Common myeloid progenitor, CD34-positive (primary cell): Measurements from ENCODE around the gene FUT8.
A peak's percentile ranks its signal among the peaks of the same experiment; 100 is the strongest.
"Not testable (repeated sequence)": the region's sequence is repeated elsewhere in the genome, so short reads cannot be mapped to it uniquely, and the experiment has no call there.

ENCODE experiments used
- CTCF ChIA-PET: fragments of 350-600 bp; sonication (Branson Sonifier 250); formaldehyde crosslinking; loops from one replicate; lab custom pipeline; 2021; ENCODE audit warnings: antibody characterized with exemption; lab: Charles Lee
- POLR2A ChIA-PET: fragments of 350-600 bp; sonication (Branson Sonifier 250); formaldehyde crosslinking; loops from one replicate; lab custom pipeline; 2021; ENCODE audit warnings: antibody characterized with exemption; lab: Charles Lee
- DNase-seq, 3 donors: peaks; one replicate each; pipeline versions ENCODE4 v3.0.0 to v3.0.0-alpha.2; 2013
- H3K27ac ChIP-seq, 2 experiments: 1 replicate in 1 of 2; 2 replicates in 1 of 2; pipeline ENCODE4 v1.7.0; 2013; ENCODE audit warnings: inconsistent platforms in 2 of 2, low read length in 2 of 2, mild to moderate bottlenecking in 2 of 2, low read depth in 1 of 2, moderate library complexity in 1 of 2; ENCODE audit not compliant: severe bottlenecking in 2 of 2, insufficient read depth in 1 of 2, poor library complexity in 1 of 2
- H3K27me3 ChIP-seq, 5 experiments: replicated peaks in 2 of 5; 1 replicate in 3 of 5; 2 replicates in 2 of 5; pipeline versions ENCODE4 v1.6.1 to v1.7.0; 2013; ENCODE audit warnings: low read length in 4 of 5, mild to moderate bottlenecking in 2 of 5, moderate library complexity in 2 of 5, inconsistent platforms in 1 of 5; ENCODE audit not compliant: insufficient read depth in 5 of 5, control insufficient read depth in 4 of 5
- H3K36me3 ChIP-seq, 4 experiments: 1 replicate in 2 of 4; 2 replicates in 2 of 4; pipeline versions ENCODE4 v1.6.1 to v1.7.0; 2013; ENCODE audit warnings: low read length in 3 of 4, control low read depth in 1 of 4, mild to moderate bottlenecking in 1 of 4; ENCODE audit not compliant: control insufficient read depth in 4 of 4, insufficient read depth in 4 of 4
- H3K4me1 ChIP-seq, 4 experiments: 1 replicate in 3 of 4; 2 replicates in 1 of 4; pipeline versions ENCODE4 v1.6.1 to v1.7.1; 2013; ENCODE audit warnings: low read length in 3 of 4, mild to moderate bottlenecking in 3 of 4, control low read depth in 1 of 4, inconsistent platforms in 1 of 4, moderate library complexity in 1 of 4; ENCODE audit not compliant: control insufficient read depth in 4 of 4, insufficient read depth in 4 of 4; ENCODE audit errors: control extremely low read depth in 1 of 4
- H3K4me3 ChIP-seq, 7 experiments: 1 replicate in 4 of 7; 2 replicates in 3 of 7; pipeline versions ENCODE4 v1.5.1 to v1.7.0; 2013; ENCODE audit warnings: mild to moderate bottlenecking in 7 of 7, low read length in 6 of 7, moderate library complexity in 6 of 7, inconsistent platforms in 2 of 7, low read depth in 2 of 7, control low read depth in 1 of 7; ENCODE audit not compliant: insufficient read depth in 4 of 7, control insufficient read depth in 1 of 7; ENCODE audit errors: extremely low read depth in 1 of 7
- H3K9me3 ChIP-seq, 5 experiments: 1 replicate in 4 of 5; 2 replicates in 1 of 5; pipeline versions ENCODE4 v1.6.1 to v1.7.1; 2013; ENCODE audit warnings: low read length in 4 of 5, mild to moderate bottlenecking in 2 of 5, inconsistent platforms in 1 of 5, low read depth in 1 of 5, moderate library complexity in 1 of 5; ENCODE audit not compliant: control insufficient read depth in 4 of 5, insufficient read depth in 2 of 5; ENCODE audit errors: control extremely low read depth in 1 of 5
- WGBS: methylation state at CpG from one replicate; pipeline ENCODE4 v1.1.5; 2013; ENCODE audit not compliant: insufficient coverage; 5-methylcytosine and 5-hydroxymethylcytosine counted together

The FUT8 gene

GRCh38 chr14:65703521-65703920 lies 291.0 kb downstream of the FUT8 start:
- ChIA-PET POLR2A (no interaction called here), CTCF (no interaction called here)

DNA sequence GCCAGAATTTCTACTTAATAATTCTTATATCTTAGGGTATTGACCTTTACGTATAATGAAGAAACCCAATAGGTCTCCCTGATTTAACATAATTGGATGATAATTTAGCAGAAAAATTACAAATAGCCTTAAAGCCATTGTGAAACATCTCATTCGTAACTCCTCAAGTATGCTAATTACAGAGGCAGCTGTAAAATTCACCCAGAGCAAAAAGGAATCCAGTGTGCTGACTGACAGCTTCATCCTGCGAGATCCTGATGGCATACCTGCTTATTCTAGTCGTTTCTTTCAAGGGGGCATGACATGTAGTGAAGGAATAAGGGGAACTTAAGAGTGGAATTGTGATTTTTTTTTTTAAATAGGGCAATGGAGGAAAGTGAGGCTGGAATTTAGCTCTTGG lies 291.5 kb downstream of the FUT8 start:
- 80% methylated on average over 3 of the region's 4 CpGs for WGBS
- Histone ChIP-seq H3K27me3 (no peaks in the 10 kb centered on the region), H3K9me3 (peaks cover 0 to 12% (median 0%) of the 10 kb centered on the region in 5 experiments), H3K4me3 (no peak overlapping the region), H3K36me3 (peaks cover 0 to 10% (median 0%) of the 10 kb centered on the region in 4 experiments), H3K4me1 (peaks cover 0 to 3% (median 0%) of the 10 kb centered on the region in 4 experiments), H3K27ac (no peak overlapping the region)
- no peak for DNase-seq
- CTCF ChIA-PET: no interaction called here
- POLR2A ChIA-PET: no interaction called here

More at GRCh38 chr14:65703521-65703920, 291.0 kb downstream of the FUT8 start:
- H3K27ac ChIP-seq: no peak overlapping the region
- no peak overlapping the region for H3K4me3 ChIP-seq
- DNase-seq: peak in 2 of 3 donors; percentile 9 to 51
- no peaks in the 10 kb centered on the region for H3K27me3 ChIP-seq
- H3K4me1 ChIP-seq: peaks cover 0 to 3% (median 0%) of the 10 kb centered on the region in 4 experiments
- 40% methylated on average over 2 of the region's 3 CpGs for WGBS
- H3K9me3 ChIP-seq: peaks cover 0 to 10% (median 0%) of the 10 kb centered on the region in 5 experiments
- peaks cover 0 to 8% (median 0%) of the 10 kb centered on the region in 4 experiments for H3K36me3 ChIP-seq

GRCh38 chr14:65704437-65704836 lies 291.9 kb downstream of the FUT8 start:
- POLR2A ChIA-PET: no interaction called here
- Histone ChIP-seq H3K9me3 (peaks cover 0 to 12% (median 0%) of the 10 kb centered on the region in 5 experiments), H3K27me3 (no peaks in the 10 kb centered on the region), H3K4me1 (peaks cover 0 to 3% (median 0%) of the 10 kb centered on the region in 4 experiments), H3K36me3 (peaks cover 0 to 10% (median 0%) of the 10 kb centered on the region in 4 experiments), H3K4me3 (no peak overlapping the region), H3K27ac (no peak overlapping the region)
- CTCF ChIA-PET: no interaction called here
- WGBS: no CpG with 5 or more reads among the region's 2 CpGs
- no peak for DNase-seq

- H3K9me3 ChIP-seq: peaks cover 0 to 12% (median 0%) of the 10 kb centered on the region in 5 experiments
- no peak overlapping the region for H3K27ac ChIP-seq
- peaks cover 0 to 3% (median 0%) of the 10 kb centered on the region in 4 experiments for H3K4me1 ChIP-seq
- POLR2A ChIA-PET: no interaction called here
- no peaks in the 10 kb centered on the region for H3K27me3 ChIP-seq
- H3K36me3 ChIP-seq: peaks cover 0 to 10% (median 0%) of the 10 kb centered on the region in 4 experiments
- CTCF ChIA-PET: no interaction called here
- no peak for DNase-seq
- no peak overlapping the region for H3K4me3 ChIP-seq
Observed at GRCh38 chr14:65704850-65705249, 292.3 kb downstream of the FUT8 start.

DNA sequence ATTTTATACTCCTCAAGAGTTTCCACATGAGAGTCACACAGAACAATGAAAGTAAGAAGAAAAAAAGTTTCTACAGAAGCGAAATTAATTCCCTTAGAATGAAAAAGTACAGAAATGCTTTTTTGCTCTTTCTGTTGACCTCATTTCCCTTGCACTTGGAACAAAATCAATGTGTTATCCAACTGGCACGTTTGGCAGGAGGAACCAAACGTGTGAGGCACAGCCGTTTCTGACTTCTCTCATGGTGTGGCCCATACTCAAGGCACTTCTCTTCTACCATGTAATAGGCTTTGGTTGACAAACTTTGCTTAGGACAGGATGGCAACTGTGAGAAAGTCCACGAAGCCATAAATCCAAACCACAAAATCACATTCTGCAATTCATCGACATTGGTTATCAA lies 297.0 kb downstream of the FUT8 start:
- CTCF ChIA-PET: no interaction called here
- no peak overlapping the region for H3K4me3 ChIP-seq
- no peak for DNase-seq
- no peak overlapping the region for H3K27ac ChIP-seq
- POLR2A ChIA-PET: no interaction called here
- H3K27me3 ChIP-seq: no peaks in the 10 kb centered on the region
- H3K36me3 ChIP-seq: peaks cover 0 to 10% (median 0%) of the 10 kb centered on the region in 4 experiments
- no peaks in the 10 kb centered on the region for H3K4me1 ChIP-seq
- H3K9me3 ChIP-seq: peaks cover 0 to 21% (median 0%) of the 10 kb centered on the region in 5 experiments
- 70% methylated on average over 2 of the region's 6 CpGs for WGBS

GRCh38 chr14:65716813-65717212 lies 304.3 kb downstream of the FUT8 start:
- 100% methylated on average over 10 of the region's 35 CpGs for WGBS
- H3K27ac ChIP-seq, POLR2A ChIA-PET, H3K27me3 ChIP-seq, DNase-seq, H3K4me3 ChIP-seq, H3K4me1 ChIP-seq, CTCF ChIA-PET, H3K36me3 ChIP-seq: not testable (repeated sequence)
- peaks cover 3 to 46% (median 7%) of the 10 kb centered on the region in 5 experiments for H3K9me3 ChIP-seq

DNA sequence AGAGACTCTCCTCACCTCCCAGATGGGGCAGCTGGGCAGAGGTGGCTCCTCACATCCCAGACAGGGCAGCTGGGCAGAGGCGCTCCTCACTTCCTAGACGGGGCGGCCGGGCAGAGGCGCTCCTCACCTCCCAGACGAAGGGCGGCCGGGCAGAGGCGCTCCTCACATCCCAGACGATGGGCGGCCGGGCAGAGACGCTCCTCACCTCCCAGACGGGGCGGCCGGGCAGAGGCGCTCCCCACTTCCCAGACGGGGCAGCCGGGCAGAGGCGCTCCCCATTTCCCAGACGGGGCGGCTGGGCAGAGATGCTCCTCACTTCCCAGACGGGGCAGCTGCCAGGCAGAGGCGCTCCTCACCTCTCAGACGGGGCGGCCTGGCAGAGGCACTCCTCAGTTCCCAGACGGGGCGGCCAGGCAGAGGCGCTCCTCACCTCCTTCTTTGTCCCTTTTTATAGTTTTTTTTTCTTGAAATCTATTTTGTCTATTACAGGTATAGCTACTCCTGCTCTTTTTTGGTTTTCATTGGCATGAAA lies 304.9 kb downstream of the FUT8 start:
- H3K27ac ChIP-seq, H3K4me3 ChIP-seq, DNase-seq, H3K4me1 ChIP-seq, POLR2A ChIA-PET, H3K36me3 ChIP-seq, H3K27me3 ChIP-seq: not testable (repeated sequence)
- 96% methylated on average over 8 of the region's 29 CpGs for WGBS
- peaks cover 3 to 46% (median 7%) of the 10 kb centered on the region in 5 experiments for H3K9me3 ChIP-seq
- CTCF ChIA-PET: interaction anchor here (0.9 kb wide), 1 partner anchor 37 kb away, joined by 3 read pairs; no protein-coding TSS in a partner anchor
